Common myeloid progenitor, CD34-positive (primary cell): ENCODE data around the gene CHN1.

ENCODE experiments used
- CTCF ChIA-PET: fragments of 350-600 bp; sonication (Branson Sonifier 250); formaldehyde crosslinking; loops from one replicate; lab custom pipeline; 2021; ENCODE audit warnings: antibody characterized with exemption; lab: Charles Lee
- POLR2A ChIA-PET: fragments of 350-600 bp; sonication (Branson Sonifier 250); formaldehyde crosslinking; loops from one replicate; lab custom pipeline; 2021; ENCODE audit warnings: antibody characterized with exemption; lab: Charles Lee
- DNase-seq, 3 donors: peaks; one replicate each; pipeline versions ENCODE4 v3.0.0 to v3.0.0-alpha.2; 2013
- H3K27ac ChIP-seq, 2 experiments: 1 replicate in 1 of 2; 2 replicates in 1 of 2; pipeline ENCODE4 v1.7.0; 2013; ENCODE audit warnings: inconsistent platforms in 2 of 2, low read length in 2 of 2, mild to moderate bottlenecking in 2 of 2, low read depth in 1 of 2, moderate library complexity in 1 of 2; ENCODE audit not compliant: severe bottlenecking in 2 of 2, insufficient read depth in 1 of 2, poor library complexity in 1 of 2
- H3K27me3 ChIP-seq, 5 experiments: replicated peaks in 2 of 5; 1 replicate in 3 of 5; 2 replicates in 2 of 5; pipeline versions ENCODE4 v1.6.1 to v1.7.0; 2013; ENCODE audit warnings: low read length in 4 of 5, mild to moderate bottlenecking in 2 of 5, moderate library complexity in 2 of 5, inconsistent platforms in 1 of 5; ENCODE audit not compliant: insufficient read depth in 5 of 5, control insufficient read depth in 4 of 5
- H3K36me3 ChIP-seq, 4 experiments: 1 replicate in 2 of 4; 2 replicates in 2 of 4; pipeline versions ENCODE4 v1.6.1 to v1.7.0; 2013; ENCODE audit warnings: low read length in 3 of 4, control low read depth in 1 of 4, mild to moderate bottlenecking in 1 of 4; ENCODE audit not compliant: control insufficient read depth in 4 of 4, insufficient read depth in 4 of 4
- H3K4me1 ChIP-seq, 4 experiments: 1 replicate in 3 of 4; 2 replicates in 1 of 4; pipeline versions ENCODE4 v1.6.1 to v1.7.1; 2013; ENCODE audit warnings: low read length in 3 of 4, mild to moderate bottlenecking in 3 of 4, control low read depth in 1 of 4, inconsistent platforms in 1 of 4, moderate library complexity in 1 of 4; ENCODE audit not compliant: control insufficient read depth in 4 of 4, insufficient read depth in 4 of 4; ENCODE audit errors: control extremely low read depth in 1 of 4
- H3K4me3 ChIP-seq, 7 experiments: 1 replicate in 4 of 7; 2 replicates in 3 of 7; pipeline versions ENCODE4 v1.5.1 to v1.7.0; 2013; ENCODE audit warnings: mild to moderate bottlenecking in 7 of 7, low read length in 6 of 7, moderate library complexity in 6 of 7, inconsistent platforms in 2 of 7, low read depth in 2 of 7, control low read depth in 1 of 7; ENCODE audit not compliant: insufficient read depth in 4 of 7, control insufficient read depth in 1 of 7; ENCODE audit errors: extremely low read depth in 1 of 7
- H3K9me3 ChIP-seq, 5 experiments: 1 replicate in 4 of 5; 2 replicates in 1 of 5; pipeline versions ENCODE4 v1.6.1 to v1.7.1; 2013; ENCODE audit warnings: low read length in 4 of 5, mild to moderate bottlenecking in 2 of 5, inconsistent platforms in 1 of 5, low read depth in 1 of 5, moderate library complexity in 1 of 5; ENCODE audit not compliant: control insufficient read depth in 4 of 5, insufficient read depth in 2 of 5; ENCODE audit errors: control extremely low read depth in 1 of 5
- WGBS: methylation state at CpG from one replicate; pipeline ENCODE4 v1.1.5; 2013; ENCODE audit not compliant: insufficient coverage; 5-methylcytosine and 5-hydroxymethylcytosine counted together

Gene CHN1

DNA sequence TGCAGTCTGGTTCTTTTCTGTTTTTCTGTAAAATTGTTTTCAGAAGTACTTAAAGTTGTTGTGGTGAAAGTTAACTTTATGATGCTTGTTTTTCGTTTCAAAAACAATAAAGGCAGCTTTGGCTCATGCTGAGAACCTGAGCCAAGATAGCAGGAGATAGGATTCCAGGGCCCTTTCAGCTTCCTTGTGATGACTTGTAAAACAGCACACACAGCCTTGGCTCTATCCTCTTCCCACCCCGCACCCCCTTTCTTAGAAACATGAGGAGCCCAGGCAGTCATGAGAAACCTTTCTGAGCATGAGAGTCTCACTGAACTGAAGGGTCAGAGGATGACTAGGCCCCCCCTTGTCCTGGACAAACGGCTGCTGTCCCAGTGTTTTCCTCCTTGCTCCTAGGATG lies 228.5 kb downstream of the CHN1 start:
- WGBS: 90% methylated on average over 2 of the region's 3 CpGs
- Histone ChIP-seq H3K27me3 (peaks cover 0 to 15% (median 3%) of the 10 kb centered on the region in 5 experiments), H3K4me1 (peaks cover 0 to 12% (median 11%) of the 10 kb centered on the region in 4 experiments), H3K4me3 (no peak overlapping the region), H3K9me3 (no peaks in the 10 kb centered on the region), H3K36me3 (no peaks in the 10 kb centered on the region), H3K27ac (no peak overlapping the region)
- no peak for DNase-seq
- ChIA-PET CTCF (interaction anchor here (0.7 to 1.3 kb wide), 2 partner anchors 12 to 26 kb away, joined by 3 to 4 read pairs; partner anchors contain the start of gene CHRNA1), POLR2A (no interaction called here)

DNA sequence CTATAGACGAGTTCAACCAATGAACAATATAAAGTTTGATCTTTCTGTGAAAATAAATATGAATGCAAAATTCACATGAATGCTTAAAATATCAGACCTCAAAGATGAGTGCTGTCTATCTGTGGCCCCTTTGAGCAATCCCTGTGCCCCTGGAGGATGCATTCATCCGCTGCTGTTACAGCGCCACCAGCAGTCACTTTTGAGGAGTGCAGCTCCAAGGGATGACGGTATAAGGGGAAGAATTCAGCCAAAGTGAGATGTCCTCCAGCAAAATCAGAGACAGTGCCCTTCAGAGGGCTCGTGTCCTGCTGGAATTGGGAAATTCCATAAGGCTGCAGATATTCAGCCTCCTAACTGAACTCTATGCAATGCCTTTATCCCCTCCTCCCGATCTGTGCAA lies 229.0 kb downstream of the CHN1 start:
- Histone ChIP-seq H3K36me3 (no peaks in the 10 kb centered on the region), H3K9me3 (no peaks in the 10 kb centered on the region), H3K27me3 (peaks cover 0 to 15% (median 3%) of the 10 kb centered on the region in 5 experiments), H3K27ac (no peak overlapping the region), H3K4me3 (no peak overlapping the region), H3K4me1 (peaks cover 0 to 13% (median 11%) of the 10 kb centered on the region in 4 experiments)
- ChIA-PET POLR2A (no interaction called here), CTCF (interaction anchor here (0.7 to 8.1 kb wide), 5 partner anchors 12 to 209 kb away, joined by 3 to 87 read pairs (median 4); partner anchors contain the start of gene CHRNA1)
- peak in 1 of 3 donors; percentile 20 for DNase-seq
- WGBS: 88% methylated on average over 4 of the region's 6 CpGs

GRCh38 chr2:174775571-174775980 lies 229.6 kb downstream of the CHN1 start:
- 84% methylated on average over 4 of the region's 5 CpGs for WGBS
- no peak overlapping the region for H3K27ac ChIP-seq
- no peaks in the 10 kb centered on the region for H3K9me3 ChIP-seq
- no peaks in the 10 kb centered on the region for H3K36me3 ChIP-seq
- CTCF ChIA-PET: interaction anchor here (0.8 to 8.1 kb wide), 10 partner anchors 10 to 214 kb away, joined by 3 to 87 read pairs (median 4); no protein-coding TSS in a partner anchor
- peaks cover 0 to 13% (median 11%) of the 10 kb centered on the region in 4 experiments for H3K4me1 ChIP-seq
- peaks cover 0 to 16% (median 3%) of the 10 kb centered on the region in 5 experiments for H3K27me3 ChIP-seq
- DNase-seq: peak in 2 of 3 donors; percentile 13 to 39
- POLR2A ChIA-PET: no interaction called here
- no peak overlapping the region for H3K4me3 ChIP-seq

- H3K4me3 ChIP-seq: no peak overlapping the region
- H3K27me3 ChIP-seq: peaks cover 0 to 13% (median 3%) of the 10 kb centered on the region in 5 experiments
- peaks cover 0 to 13% (median 11%) of the 10 kb centered on the region in 4 experiments for H3K4me1 ChIP-seq
- DNase-seq: no peak
- 100% methylated on average over 2 of the region's 4 CpGs for WGBS
- H3K9me3 ChIP-seq: no peaks in the 10 kb centered on the region
- POLR2A ChIA-PET: no interaction called here
- no peak overlapping the region for H3K27ac ChIP-seq
- CTCF ChIA-PET: interaction anchor here (0.9 to 8.1 kb wide), 10 partner anchors 11 to 215 kb away, joined by 3 to 87 read pairs (median 4); no protein-coding TSS in a partner anchor
- no peaks in the 10 kb centered on the region for H3K36me3 ChIP-seq
Observed at GRCh38 chr2:174774886-174775285, 230.3 kb downstream of the CHN1 start.

GRCh38 chr2:174773215-174773614 lies 232.0 kb downstream of the CHN1 start:
- peaks cover 0 to 13% (median 3%) of the 10 kb centered on the region in 5 experiments for H3K27me3 ChIP-seq
- H3K9me3 ChIP-seq: no peaks in the 10 kb centered on the region
- ChIA-PET POLR2A (no interaction called here), CTCF (interaction anchor here (0.8 to 8.1 kb wide), 9 partner anchors 8 to 217 kb away, joined by 3 to 87 read pairs (median 12); partner anchors contain the start of gene CHRNA1)
- peaks cover 0 to 5% (median 2%) of the 10 kb centered on the region in 4 experiments for H3K4me1 ChIP-seq
- H3K36me3 ChIP-seq: no peaks in the 10 kb centered on the region
- no peak overlapping the region for H3K4me3 ChIP-seq
- 78% methylated on average over 2 of the region's 2 CpGs for WGBS
- DNase-seq: no peak
- no peak overlapping the region for H3K27ac ChIP-seq

GRCh38 chr2:174772472-174772801 lies 232.7 kb downstream of the CHN1 start:
- H3K36me3 ChIP-seq: no peaks in the 10 kb centered on the region
- 80% methylated on average over 1 of the region's 5 CpGs for WGBS
- peaks cover 0 to 13% (median 3%) of the 10 kb centered on the region in 5 experiments for H3K27me3 ChIP-seq
- no peak for DNase-seq
- H3K27ac ChIP-seq: no peak overlapping the region
- ChIA-PET POLR2A (no interaction called here), CTCF (interaction anchor here (0.6 to 8.1 kb wide), 12 partner anchors 9 to 1313 kb away, joined by 3 to 87 read pairs (median 6); partner anchors contain the start of gene CHRNA1)
- H3K4me3 ChIP-seq: no peak overlapping the region
- peaks cover 0 to 2% (median 0%) of the 10 kb centered on the region in 4 experiments for H3K4me1 ChIP-seq
- H3K9me3 ChIP-seq: no peaks in the 10 kb centered on the region
